Measurements from ENCODE around the gene CSHL1. TPM values are rescaled to one million over a fixed set of nuclear protein-coding genes. Genes with fewer than 3 reads are reported as not detected.
A peak's percentile ranks its signal among the peaks of the same experiment; 100 is the strongest.
"Not testable (repeated sequence)": the region's sequence is repeated elsewhere in the genome, so short reads cannot be mapped to it uniquely, and the experiment has no call there.

The CSHL1 gene
- total RNA-seq, 1 donor from 2014 or later, result not detected

DNA sequence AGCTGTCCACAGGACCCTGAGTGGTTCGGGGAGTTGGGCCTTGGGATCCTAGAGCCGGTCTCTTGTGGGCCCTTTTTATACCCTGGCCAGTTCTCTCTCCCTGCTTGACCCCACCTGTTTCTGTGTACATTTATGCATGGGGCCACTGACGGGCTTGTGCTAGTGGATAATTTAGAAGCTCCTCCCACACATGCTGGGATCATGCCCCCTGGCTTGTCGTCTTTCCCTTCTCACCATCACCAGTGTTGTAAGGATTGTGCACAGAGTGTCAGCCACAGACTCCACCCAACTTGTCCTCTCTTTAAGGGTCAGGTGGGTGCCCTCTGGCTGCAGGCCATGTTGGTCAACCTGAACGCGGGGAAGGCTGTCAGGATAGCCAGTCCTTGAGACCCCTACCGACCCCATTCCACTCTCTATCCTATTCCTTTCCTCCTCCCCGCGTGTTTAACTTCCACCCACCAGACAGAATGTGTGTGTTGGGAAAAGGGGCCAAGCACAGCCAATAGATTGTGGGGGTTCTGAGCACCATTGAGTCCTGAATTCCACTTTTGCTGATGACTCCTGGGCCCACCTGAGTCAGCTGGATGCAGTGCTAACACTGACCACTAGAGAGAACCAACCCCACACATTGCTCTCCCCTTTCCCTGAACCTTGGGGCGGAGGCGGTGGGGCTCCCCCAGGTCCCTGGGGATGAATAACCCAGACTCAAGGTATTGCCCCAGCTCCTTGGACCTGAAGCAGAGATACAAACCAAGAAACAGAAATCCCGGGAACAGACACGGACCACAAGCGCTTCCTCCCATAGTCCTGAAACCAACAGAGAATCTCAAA lies 14.3 kb downstream of the CSHL1 start, which contains the start of gene CSH1:
TSS of gene CSH1 (minus strand) at position 51 of the 831 bp plus-strand sequence. CDS start 63 bp downstream, outside the sequence.
- intact Hi-C loops (cut with DNase I); ATAC-seq: not testable (repeated sequence)
- peak; percentile 55 for DNase-seq (ENCODE audit: low spot score)

DNA sequence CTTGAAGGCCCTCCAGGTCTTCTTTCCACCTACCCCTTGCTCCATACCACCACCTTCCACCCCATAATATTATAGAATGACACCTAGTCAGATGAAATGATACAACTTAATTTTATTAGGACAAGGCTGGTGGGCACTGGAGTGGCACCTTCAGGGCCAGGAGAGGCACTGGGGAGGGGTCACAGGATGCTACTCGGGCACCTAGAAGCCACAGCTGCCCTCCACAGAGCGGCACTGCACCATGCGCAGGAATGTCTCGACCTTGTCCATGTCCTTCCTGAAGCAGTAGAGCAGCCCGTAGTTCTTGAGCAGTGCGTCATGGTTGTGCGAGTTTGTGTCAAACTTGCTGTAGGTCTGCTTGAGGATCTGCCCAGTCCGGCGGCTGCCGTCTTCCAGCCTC lies 16.2 kb downstream of the CSHL1 start:
- intact Hi-C loops (cut with DNase I); ATAC-seq; DNase-seq (ENCODE audit: low spot score): not testable (repeated sequence)

DNA sequence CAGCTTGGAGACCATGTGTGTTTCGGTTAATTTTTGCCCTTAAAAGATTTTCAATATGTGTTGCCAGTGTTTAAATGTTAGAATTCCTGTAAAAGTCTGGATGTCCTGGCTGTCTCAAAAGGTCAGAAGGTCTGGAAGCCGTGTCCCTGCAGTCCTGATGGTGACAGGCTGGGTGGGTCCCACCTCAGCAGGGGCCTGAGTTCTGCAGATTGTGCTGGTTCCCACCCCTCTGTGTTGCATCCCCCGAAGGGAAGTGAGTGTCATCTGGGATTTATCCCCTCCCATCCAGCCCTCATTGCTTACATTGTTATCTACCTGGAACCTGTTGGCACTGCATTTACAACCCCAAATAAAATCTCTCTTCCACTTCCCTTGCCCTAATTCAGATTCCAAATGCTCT lies 17.0 kb downstream of the CSHL1 start:
- DNase-seq (ENCODE audit: low spot score); ATAC-seq; intact Hi-C loops (cut with DNase I): not testable (repeated sequence)

DNA sequence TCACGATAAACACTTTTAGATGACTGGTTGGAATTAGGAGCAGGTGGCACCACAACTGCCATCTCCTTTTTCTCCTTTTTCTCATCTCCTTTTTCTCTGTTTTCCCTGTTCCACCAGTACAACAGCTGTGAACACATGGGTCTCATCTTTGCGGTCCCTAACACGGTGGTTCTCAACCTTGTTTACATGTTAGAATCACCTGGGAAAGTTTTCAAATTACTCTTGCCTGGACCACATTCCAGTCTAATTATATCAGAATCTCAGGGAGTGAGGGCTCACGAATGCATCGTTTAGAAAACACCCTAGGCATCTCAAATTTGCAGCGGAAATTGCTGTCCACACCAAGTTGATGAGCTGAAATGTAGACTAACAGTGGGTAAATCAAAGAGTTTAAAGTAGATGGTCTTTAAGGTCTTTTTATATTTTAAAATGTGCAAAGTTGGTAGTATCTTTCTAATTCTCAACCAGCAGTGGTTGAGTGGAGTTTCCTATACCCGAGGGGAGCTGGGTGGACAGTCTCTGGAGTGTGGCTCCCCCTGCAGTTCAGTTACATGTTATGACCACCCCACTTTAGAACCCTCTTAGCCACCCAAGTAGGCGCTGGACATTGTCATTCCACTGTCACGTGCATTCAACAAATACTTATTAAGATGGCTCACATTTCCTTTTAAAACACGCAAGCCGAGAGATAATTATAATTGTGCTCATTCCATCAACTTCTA lies 18.6 kb downstream of the CSHL1 start:
- intact Hi-C loops (cut with DNase I); ATAC-seq; DNase-seq (ENCODE audit: low spot score): not testable (repeated sequence)

DNA sequence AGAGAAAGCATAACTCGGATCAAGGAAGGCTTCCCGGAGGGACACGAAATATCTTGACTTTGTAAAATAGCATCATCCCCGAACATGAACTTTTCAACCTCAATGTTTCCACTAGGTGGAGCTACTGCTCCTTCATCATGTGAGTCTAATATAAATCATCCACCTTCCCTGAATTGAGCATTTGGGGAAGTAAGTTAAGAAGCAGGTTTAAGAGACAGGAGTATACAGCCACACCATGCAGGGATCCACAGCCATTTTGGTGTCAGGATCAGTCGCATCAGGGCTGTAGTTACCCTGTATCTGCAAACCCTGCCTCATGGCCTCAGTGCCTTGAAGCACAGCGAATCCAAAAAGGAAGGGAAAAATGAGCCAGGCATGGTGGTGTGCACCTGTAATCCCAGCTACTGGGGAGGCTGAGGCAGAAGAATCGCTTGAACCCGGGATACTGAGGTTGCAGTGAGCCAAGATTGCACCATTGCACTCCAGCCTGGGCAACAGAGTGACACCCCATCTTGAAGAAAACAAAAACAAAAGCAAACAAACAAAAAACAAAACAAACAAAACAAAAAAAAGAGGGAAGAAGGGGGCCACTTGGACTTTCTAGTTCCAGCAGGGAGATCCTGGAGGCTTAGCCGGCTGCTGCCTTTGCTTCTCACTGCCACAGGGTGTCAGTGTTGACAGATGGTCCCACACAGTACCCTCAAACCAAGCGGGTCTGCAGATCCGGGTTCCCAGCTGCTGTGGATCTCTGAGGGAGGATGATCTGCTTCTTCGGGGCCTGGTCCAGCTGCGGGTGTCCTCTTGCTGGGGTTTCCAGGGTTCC lies 21.8 kb downstream of the CSHL1 start:
- DNase-seq (ENCODE audit: low spot score); intact Hi-C loops (cut with DNase I): not testable (repeated sequence)
- peak; percentile 85 for ATAC-seq

DNA sequence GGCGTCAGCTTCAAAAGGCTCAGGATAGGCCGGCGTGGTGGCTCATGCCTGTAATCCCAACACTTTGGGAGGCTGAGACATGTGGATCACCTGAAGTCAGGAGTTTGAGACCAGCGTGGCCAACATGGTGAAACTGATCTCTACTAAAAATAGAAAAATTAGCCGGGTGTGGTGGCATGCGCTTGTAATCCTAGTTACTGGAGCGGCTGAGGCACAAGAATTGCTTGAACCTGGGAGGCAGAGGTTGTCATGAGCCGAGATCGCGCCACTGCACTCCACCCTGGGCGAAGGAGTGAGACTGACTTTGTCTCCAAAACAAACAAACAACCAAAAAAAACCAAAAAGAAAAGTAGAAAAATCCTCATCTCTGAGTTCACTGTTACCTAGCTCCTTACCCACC lies 25.9 kb downstream of the CSHL1 start:
- DNase-seq (ENCODE audit: low spot score); ATAC-seq; intact Hi-C loops (cut with DNase I): not testable (repeated sequence)

DNA sequence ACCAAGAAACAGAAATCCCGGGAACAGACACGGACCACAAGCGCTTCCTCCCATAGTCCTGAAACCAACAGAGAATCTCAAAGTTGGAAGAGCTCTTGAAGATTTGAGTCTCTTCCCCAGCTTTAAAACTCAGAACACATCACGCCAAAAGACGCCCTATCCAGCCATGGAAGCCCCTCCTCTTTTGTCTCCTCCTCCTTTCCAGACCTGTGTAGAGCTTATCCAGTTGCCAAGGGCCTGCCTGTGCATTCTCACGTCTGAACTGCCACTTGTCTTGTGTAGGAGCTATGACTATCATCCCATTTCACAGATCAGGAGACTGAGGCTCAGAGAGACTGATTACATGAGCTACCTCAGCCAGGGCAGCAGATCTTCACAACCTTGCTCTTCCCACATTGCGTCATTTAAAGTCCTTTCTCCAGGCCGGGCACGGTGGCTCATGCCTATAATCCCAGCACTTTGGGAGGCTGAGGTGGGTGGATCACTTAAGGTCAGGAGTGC lies 28.4 kb downstream of the CSHL1 start:
- ATAC-seq; DNase-seq (ENCODE audit: low spot score); intact Hi-C loops (cut with DNase I): not testable (repeated sequence)

DNA sequence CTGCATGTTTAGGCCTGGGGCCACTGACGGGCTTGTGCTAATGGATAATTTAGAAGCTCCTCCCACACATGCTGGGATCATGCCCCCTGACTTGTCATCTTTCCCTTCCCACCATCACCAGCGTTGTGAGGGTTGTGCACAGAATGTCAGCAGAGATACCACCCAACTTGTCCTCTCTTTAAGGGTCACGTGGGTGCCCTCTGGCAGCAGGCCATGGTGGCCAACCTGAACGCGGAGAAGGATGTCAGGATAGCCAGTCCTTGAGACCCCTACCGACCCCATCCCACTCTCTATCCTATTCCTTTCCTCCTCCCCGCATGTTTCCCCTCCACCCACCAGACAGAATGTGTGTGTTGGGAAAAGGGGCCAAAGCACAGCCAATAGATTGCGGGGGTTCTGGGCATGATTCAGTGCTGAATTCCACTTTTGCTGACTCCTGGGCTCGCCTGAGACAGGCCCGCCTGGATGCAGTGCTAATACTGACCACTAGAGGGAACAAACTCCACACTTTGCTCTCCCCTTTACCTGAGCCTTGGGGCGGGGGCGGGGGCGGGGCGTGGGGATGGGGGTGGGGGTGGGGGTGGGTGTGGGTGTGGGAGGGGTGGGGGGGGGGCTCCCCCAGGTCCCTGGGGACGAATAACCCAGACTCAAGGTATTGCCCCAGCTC lies 29.0 kb downstream of the CSHL1 start, which contains the start of gene GH2:
TSS of gene GH2 (minus strand) at position 10 of the 667 bp plus-strand sequence. CDS start 143 bp downstream, outside the sequence.
- DNase-seq (ENCODE audit: low spot score) (no peak), ATAC-seq (peak; percentile 60)
- intact Hi-C loops (cut with DNase I), result no loop called here

DNA sequence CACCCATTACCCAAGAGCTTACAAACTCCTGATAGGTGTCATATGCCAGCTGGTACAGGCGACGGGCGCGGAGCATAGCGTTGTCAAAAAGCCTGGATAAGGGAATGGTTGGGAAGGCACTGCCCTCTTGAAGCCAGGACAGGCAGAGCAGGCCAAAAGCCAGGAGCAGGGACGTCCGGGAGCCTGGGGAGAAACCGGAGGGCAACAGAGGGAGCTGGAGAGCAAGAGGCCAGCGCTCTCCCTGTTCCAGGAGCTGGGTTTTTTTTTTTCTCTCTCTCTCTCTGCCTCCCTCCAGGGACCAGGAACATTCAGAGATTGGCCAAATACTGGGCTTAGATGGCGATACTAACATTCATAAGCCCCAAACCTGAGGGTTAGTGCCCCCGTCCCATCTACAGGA lies 29.7 kb downstream of the CSHL1 start:
- intact Hi-C loops (cut with DNase I); ATAC-seq; DNase-seq (ENCODE audit: low spot score): not testable (repeated sequence)

DNA sequence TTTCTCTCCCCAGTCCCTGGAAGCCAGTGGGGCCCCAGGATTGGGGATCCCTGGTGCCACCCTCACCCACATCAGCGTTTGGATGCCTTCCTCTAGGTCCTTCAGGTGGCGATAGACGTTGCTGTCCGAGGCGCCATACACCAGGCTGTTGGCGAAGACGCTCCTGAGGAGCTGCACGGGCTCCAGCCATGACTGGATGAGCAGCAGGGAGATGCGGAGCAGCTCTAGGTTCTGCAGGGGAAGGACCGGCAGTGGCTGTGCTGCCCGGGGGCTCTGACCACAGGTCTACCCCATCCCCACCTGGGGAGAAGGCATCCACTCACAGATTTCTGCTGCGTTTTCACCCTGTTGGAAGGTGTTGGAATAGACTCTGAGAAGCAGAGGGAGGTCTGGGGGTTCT lies 30.4 kb downstream of the CSHL1 start:
- DNase-seq (ENCODE audit: low spot score) (no peak), ATAC-seq (no peak)
- intact Hi-C loops (cut with DNase I), result no loop called here

DNA sequence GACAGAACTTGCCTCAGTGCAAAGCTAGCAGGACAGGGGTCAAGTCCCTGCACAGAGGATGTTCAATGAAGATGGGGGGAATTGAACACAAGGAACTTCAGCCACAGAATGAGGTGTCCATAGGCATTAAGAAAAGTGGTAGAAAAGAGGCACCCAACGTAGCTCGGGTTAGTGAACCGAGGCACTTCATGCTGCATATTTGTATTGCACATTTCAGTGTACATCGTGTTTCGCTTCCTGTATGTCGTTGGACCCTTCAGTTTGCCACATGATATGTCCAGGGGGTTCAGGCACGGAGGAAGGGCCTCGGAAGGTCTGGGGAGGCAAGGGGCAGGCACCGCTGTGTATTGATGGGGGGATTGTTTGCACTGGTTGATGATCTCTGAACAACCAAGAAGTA lies 32.6 kb downstream of the CSHL1 start:
- DNase-seq (ENCODE audit: low spot score); intact Hi-C loops (cut with DNase I); ATAC-seq: not testable (repeated sequence)

DNA sequence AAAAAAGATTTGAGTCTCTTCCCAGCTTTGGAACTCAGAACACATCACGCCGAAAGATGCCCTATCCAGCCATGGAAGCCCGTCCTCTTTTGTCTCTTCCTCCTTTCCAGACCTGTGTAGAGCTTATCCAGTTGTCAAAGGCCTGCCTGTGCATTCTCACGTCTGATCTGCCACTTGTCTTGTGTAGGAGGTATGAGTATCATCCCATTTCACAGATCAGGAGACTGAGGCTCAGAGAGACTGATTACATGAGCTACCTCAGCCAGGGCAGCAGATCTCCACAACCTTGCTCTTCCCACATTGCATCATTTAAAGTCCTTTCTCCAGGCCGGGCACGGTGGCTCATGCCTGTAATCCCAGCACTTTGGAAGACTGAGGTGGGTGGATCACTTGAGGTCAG lies 36.4 kb downstream of the CSHL1 start:
- DNase-seq (ENCODE audit: low spot score); intact Hi-C loops (cut with DNase I); ATAC-seq: not testable (repeated sequence)

DNA sequence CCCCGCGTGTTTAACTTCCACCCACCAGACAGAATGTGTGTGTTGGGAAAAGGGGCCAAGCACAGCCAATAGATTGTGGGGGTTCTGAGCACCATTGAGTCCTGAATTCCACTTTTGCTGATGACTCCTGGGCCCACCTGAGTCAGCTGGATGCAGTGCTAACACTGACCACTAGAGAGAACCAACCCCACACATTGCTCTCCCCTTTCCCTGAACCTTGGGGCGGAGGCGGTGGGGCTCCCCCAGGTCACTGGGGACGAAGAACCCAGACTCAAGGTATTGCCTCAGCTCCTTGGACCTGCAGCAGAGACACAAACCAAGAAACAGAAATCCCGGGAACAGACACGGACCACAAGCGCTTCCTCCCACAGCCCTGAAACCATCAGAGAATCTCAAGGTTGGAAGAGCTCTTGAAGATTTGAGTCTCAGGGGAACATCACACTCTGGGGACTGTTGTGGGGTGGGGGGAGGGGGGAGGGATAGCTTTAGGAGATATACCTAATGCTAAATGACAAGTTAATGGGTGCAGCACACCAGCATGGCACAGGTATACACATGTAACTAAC lies 36.9 kb downstream of the CSHL1 start:
- ATAC-seq; DNase-seq (ENCODE audit: low spot score); intact Hi-C loops (cut with DNase I): not testable (repeated sequence)

DNA sequence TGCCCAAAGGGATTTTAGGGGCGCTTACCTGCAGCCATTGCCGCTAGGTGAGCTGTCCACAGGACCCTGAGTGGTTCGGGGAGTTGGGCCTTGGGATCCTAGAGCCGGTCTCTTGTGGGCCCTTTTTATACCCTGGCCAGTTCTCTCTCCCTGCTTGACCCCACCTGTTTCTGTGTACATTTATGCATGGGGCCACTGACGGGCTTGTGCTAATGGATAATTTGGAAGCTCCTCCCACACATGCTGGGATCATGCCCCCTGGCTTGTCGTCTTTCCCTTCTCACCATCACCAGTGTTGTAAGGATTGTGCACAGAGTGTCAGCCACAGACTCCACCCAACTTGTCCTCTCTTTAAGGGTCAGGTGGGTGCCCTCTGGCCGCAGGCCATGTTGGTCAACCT lies 37.5 kb downstream of the CSHL1 start, which contains the start of gene CSH2:
TSS of gene CSH2 (minus strand) at position 101 of the 400 bp plus-strand sequence. CDS start at position 38, 63 bp downstream.
- ATAC-seq; DNase-seq (ENCODE audit: low spot score); intact Hi-C loops (cut with DNase I): not testable (repeated sequence)

DNA sequence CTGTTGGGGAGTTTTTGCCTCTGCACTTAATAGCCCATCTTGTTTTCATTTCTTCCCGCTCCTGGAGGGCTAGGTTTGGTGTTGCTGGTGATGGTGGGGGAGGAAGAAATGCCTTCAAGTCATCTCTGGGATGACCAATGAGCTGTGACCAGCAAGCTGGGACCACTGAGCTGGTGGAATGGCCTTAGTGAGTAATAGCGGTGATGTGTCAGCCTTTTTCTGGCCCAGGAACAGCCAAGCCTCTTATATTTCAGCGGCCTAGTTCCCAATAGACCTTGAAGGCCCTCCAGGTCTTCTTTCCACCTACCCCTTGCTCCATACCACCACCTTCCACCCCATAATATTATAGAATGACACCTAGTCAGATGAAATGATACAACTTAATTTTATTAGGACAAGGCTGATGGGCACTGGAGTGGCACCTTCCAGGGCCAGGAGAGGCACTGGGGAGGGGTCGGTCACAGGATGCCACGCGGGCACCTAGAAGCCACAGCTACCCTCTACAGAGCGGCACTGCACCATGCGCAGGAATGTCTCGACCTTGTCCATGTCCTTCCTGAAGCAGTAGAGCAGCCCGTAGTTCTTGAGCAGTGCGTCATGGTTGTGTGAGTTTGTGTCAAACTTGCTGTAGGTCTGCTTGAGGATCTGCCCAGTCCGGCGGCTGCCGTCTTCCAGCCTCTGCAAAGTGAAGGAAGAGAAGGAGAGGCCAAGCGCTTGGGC lies 39.3 kb downstream of the CSHL1 start:
- DNase-seq (ENCODE audit: low spot score); intact Hi-C loops (cut with DNase I); ATAC-seq: not testable (repeated sequence)

DNA sequence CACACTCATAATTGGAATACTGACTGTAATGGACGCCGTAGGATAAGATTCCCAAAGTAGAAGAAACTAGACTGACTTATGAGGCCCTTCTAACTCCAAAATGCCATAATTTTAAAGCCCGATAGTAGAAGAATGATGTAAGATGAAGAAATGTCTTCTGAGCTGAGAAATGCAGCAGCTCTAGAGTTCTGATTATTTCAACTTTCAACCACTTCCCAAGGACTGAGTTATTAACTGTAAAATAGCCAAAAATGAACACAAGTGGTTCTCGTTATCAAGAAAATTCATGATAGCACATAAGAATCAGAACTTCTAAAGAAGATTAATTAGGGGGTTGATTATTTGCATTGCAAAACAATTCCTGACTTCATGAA lies 40.8 kb downstream of the CSHL1 start:
- intact Hi-C loops (cut with DNase I); ATAC-seq; DNase-seq (ENCODE audit: low spot score): not testable (repeated sequence)

Measured in sciatic nerve (tissue), 2 donors.